COLO668 (cell line): ENCODE measurements around the gene MCIDAS.

Source experiments
- DNase-seq: peaks from one replicate; lab custom pipeline; 2025; ENCODE audit not compliant: unreplicated experiment; lab: John Stamatoyannopoulos, UW

MCIDAS gene

DNA sequence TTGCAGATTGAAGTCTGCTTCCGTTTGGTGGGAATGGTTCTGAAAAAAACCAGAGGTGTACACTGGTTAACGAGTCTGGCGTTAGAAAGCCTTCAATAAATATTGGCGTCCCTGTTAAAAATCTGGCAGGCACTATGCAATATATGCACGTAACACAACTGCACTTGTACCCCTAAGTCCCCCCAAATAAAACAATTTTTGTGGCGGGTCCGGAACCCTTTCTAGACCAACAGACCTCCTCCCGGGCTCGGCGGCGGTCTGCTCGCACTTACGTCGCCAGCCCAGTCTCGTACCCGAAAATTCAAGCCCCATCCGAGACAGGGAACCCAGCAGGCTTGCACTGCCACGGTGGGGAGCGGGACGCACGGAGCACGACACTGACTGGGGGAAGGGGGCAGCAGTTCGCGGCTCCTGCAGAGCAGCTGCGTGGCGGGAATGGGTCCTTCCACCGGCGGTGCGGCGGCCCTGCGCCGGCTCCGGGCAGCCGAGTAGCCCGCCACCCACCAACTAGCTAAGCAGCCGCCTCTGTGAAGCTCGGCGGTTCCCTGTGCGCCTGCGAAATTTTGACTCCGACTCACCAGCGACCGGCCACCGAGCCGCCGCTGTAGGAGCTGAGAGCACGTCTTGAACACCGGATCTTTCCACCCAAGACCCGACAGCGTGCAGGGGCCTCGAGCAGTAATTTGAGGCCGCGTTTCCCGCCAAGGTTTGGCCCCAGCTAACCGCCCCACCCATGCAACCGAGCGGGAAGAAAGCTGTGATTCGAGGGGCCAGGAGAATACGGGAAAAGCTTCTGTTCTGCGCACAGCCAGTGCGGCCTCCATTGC, 3.9 kb downstream of the MCIDAS start:
- no peak for DNase-seq

DNA sequence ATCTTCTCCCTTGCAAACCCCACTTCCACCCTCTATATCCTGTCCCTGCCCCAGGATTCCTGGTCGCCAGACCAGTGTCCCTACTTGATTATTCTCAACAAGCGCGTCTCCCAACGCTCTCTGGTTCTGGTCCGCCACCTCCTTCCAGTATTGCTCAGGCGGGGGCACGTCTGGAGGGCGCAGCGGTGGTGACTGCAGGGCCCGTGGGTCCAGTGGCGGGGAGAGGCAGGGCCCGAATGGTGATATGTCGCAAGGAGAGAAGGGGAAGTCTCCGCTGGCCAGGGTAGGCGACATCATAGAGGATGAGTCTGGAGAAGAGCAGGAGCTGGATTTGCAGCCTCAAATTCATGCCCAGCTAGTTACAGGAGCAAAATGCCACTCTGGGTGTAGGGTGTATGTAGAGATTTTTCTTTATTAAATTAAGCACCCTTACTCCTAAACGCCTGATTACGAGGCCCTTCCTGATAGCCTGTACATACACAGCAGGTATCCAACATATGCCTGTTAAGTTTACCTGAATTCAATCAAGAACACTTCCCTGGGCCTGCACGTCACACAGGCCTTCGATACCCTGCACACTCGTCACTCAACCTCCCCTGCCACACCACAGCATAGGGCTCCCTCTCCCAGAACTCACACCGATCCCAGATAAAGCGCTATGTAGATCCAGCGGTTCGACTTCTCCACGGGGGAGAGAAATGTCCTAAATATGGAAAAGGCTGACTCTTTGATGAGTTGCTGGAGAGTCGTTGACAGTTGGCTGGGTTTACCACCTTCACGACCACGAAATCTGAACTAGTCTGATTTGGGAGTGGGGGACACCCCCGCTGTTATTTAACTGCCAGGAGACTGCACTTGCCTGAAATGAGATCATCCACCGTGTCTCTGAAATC, 4.8 kb downstream of the MCIDAS start:
- DNase-seq, result no peak

DNA sequence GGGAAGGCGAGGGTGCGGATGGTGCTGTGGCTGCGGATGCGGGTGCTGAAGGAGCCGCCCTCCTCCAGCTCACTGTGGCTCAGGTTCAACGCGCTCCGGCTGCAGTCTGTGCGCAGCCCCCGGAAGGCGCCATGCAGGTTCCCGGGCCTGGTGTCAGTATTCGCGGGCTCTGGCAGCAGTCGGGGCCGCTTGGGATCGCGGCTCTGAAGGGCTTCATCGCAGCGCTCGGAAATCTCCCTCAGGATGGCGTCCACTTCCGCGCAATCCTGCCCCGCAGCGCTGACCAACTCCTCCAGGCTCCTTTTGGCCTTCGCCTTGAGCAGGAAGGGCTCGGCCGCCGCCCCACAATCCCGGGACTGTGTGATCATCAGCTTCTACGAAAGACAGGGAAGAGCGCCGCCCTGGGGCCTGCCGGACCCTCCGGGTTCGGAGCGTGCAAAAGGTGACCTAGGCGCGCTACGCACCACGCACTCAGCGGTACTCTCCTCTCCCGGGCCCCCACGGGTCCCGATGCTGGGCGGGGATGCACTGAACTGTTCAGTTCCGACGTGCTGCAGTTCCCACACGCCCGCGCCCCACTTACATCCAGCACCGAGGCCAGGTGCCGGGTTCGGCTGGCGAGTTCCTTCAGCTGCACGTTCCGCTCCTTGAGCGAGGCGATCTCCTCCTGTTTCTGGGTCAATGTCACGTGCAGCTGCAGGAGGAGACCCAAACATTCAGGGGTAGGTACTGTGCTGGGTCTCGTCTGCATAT, 6.5 kb downstream of the MCIDAS start:
- DNase-seq, result no peak

DNA sequence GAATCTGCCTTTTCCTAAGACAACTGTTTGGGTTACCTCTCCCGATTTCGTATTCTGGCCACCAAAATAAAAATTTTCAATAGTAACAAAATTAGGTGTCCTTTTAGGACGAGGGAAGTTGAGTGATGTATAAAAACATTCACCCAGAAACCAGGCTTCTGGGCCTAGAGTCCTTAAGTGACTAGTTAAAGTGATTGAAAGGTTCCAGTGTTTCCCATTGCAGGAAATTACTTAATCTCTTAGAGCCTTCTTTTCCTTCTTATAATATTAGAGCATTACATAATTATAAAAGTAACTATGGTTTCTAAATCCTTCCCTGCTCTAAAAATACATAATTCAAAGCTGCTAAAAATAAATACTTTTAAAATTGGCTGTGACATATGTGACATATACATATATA, 7.3 kb downstream of the MCIDAS start:
- DNase-seq, result no peak

DNA sequence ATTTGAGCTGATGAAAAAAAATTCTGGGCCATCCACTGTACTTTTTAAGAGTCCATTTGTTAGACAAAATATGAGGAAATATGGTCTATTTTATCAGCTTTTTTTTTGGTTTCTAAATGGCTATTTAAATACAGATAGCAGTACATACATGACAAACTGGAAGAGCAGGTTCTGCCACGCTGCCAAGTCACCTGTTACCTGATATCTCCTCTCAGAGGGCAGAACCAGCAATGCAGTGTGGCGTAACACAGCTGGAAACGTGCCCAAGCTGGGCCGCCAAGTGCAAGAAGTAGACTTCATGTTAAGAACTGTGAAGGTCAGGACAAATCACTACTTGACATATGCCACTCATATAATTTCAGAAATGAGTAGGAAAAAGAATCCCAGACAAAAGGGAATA, 8.1 kb downstream of the MCIDAS start:
- DNase-seq, result peak; percentile 84

DNA sequence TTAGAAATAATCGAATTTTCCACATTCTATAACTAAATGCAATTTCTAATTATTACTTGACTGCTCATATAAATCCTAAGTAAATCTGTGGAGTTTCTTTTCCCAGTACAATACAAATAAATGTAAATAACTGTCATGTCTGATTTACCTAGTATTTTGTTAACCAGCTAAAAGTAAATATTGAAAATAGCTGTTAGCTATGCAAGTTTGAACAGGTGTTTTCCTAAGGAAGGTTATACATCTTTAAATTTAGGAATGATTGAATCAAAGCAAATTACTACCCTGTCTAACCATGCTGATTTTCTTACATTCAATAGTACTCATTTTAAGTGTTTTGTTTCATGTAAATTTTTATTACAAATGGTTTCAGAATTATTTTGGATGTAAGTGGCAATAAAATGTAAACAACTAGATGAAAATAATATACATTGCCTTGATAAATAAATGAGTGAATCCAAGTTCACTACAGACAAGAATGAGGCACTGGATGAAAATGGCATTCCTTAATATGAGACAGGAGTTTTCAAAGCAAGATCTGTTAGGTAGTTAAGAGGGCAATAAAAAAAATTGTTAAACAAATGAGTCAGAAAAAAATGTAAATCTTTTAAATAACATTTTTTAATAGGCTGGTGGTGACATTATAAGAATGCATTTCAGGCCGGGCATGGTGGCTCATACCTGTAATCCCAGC, 15.8 kb downstream of the MCIDAS start:
- no peak for DNase-seq

DNA sequence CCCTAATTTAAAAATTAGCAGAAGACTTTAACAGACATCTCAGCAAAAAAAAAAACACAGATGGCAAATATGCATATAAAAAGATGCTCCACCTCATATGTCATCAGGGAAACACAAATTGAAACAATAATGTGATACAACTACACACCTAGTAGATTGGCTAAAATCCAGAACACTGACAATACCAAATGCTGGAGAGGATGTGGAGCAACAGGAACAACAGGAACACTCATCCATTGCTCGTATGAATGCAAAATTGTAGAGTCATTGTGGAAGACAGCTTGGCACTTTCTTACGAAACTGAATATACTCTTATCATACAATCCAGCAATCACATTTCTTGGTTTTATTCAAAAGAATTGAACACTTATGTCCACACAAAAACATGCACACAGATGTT, 22.1 kb downstream of the MCIDAS start:
- DNase-seq, result no peak

DNA sequence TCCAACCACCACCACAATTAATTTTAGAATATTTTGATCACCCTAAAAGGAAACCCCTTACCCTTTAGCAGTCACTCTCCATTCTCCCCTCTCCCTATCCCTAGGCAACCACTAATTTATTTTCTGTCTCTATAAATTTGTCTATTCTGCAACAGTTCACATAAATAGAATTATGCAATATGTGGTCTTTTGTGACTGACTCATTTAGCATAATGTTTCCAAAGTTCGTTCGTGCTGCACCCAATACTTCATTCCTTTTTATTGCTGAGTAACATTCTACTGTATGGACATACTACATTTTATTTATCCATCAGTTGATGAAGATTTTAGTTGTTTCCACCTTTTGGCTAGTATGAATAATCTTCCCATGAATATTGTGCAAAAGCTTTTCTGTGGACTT, 36.0 kb downstream of the MCIDAS start:
- no peak for DNase-seq

DNA sequence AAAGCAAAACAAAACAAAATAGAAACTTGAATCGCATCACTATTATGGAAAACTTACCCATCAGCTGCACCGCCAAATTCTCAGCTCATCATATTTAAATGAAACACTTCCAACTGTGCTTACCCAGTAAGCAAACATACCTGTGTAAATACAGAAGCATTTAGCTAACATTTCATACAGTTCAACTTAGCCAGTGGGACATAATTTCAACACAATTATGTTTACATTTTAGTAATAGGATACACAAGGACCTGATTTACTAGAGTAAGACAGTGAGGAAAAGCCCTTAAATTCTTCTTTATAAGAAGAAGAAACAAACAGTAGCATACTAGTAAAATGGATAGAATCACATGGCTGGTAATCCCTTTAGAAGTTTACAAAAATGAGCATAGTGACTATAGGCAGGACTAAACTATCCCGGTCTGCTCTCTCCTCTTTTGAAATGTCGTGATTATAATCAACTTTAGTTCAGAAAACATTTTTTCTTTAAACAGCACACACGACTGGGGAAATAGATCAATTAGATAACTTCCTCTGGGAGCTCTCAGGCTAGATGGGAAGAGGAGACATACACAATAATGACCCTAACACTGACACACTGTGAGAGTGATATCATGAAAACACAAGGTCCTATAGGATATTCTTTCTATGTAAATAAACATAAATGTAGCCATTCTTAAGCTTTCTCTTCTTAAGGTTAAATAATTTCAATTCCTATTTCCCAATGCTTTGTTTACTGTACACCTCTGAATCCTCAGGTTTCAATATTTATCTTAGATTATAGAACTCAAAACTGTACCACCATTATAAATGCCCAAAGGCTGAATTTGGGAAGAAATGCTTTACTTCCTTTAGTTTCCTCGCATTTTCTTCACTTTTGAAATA, 38.2 kb downstream of the MCIDAS start:
- peak; percentile 7 for DNase-seq

DNA sequence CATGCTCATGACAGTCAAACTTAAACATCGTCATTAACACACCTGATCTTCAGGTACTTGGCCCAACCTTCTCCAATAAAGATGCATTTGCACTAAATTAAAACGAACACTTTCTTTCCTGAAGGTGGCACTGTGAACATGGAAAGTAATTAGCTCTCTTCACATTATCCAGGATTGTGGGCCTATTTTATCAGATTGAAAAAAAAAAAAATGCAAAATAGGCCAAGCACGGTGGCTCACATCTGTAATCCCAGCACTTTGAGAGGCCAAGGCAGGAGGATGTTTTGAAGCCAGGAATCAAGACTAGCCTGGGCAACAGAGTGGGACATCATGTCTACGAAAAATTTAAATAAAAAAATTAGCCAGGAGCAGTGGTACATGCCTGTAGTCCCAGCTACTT, 39.7 kb downstream of the MCIDAS start:
- no peak for DNase-seq

DNA sequence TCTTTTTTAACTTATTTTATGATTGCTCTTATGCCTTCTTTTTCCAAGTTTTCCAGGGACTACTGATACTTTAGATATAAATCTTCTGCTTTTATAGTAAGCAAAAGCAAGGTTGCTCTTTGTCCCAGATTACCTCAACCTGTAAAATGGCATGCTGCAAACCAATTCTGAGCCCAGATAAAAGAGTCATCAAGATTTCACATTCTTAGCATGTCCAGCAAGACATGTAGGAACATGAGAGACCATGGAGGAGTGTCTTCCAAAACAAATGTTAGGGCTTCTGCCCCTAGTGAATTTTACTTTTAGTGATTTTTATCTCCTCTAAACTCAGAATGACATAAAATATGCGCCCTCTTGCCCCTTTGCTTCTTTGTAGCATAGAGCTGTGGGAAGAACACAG, 47.1 kb downstream of the MCIDAS start:
- DNase-seq, result no peak

DNA sequence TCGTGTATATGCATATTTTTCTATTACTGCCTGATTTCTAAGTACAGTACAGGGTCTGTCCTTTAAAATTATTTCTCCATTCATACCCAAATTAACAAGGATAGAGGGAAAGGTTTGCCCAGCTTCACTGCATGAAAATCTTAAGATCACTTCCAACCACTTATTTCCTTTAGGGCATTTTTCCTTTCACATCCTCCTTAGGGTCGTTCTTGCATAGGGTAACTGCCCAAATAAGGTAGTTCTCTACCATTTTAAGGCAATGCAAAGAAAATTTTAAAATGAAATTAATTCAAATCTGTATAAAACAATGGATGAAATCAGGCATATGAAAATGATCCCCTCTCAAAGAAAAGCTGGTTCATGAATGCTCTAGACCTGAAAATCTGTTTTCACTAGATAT, 50.0 kb downstream of the MCIDAS start:
- DNase-seq, result no peak

DNA sequence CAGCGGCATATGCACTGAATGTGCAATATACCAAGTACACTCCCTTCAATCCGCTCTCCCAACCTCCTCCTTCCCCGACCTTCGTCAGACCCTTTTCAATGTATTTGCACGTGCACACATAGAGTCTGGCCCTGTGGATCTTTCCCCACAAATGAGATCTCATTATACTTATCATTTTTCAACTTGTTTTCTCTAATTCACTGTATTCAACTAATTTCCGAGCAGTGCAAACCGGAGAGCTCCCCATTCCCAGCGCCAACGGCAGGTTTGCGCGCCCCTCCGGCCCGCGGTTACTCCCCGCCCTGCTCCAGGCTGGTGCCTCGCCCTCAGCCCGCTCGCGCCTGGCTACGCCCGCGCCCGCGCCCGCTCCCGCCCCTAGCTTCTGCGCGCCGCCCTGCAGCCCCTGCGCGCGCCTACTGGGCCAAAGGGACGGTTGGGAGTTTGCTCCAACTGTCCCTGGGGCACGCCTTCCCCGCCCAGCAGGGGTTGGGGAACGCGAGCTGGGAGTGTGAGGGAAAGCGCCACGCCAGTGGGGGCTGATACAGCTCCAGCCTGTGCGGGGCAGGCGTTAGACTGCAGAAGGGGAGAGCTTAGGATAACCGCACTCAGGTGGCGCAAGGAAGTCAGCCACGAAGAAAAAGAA, 50.8 kb downstream of the MCIDAS start:
- peak; percentile 19 for DNase-seq

DNA sequence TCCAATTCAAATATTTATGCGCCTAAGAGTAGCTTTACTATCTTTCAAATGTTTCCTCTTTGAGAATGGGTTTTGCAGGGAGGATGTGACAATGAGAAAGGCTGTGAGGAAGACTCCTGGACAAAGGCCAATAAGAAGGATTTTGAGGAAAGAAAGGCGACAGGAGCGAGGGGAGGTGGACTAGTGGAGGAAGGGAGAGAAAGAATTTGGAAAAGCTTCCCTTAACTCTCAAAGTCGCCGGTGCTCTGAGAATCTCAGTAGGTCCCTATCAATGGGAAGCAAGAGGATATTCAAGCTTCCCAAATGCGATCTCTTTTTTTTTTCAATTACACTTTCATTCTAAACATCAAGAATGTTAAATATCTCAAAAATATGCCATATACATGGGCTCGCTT, 51.3 kb downstream of the MCIDAS start:
- no peak for DNase-seq

DNA sequence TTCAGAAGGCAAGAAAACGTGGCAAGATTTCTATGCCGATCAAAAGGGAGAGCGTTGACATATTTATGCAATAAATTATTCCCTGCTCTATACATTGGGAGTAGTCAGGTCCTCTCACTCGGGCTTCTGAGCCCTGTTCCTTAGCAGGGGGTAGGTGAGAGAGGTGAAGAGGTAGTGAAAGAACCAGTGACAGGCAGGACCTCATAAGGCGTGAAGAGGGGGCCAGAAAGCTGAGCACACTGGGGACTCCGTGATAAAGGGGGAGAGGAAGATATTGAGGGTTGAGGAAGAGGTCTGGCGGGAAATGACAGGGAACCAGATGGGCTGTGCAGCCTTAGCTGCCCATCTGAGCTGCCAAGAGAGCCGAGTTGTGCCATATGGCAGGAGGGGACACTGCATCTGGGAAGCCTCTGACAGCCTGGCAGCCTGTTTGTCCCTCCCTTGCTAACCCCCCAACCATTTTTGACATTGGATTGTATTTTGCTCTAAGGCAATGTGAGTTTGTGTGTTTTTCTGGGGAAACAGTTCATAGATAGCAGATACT, 53.4 kb downstream of the MCIDAS start:
- peak; percentile 3 for DNase-seq

DNA sequence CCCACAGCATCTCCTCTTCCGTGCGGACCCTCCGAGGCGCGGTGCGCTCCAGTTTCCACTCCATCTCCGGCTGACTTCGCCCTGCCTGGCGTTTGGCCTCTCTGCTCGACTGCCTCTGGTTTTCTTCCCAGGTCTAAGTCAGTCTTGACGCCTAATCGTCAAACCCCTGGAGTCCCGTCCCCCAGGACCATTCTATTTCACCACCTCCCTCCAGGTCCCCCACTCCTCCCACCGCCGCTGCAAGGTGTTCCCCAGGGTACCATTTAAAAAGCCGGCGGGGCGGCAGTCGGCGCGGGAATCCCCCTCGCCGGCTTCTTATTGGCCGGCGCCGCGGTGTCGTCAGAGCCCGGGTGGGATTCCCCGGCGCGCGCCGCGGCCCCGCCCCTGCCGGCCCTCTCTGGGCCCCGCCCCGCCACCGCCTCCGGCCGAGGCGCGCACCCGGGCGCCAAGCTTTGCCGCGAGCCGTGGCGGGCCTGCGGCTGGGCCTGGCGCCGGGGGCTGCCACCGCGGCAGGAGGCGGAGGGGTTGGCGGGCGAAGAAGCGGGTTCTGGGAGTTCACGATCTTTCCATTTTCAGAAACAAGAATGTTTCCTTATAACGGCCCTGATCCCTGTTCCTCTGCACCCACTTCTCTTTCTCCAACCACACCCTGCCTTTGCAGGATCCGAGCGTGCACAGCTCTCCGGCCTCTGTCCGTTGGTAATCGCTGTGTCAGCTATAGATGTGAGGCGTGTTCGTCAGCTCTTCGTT, 54.0 kb downstream of the MCIDAS start, which contains the start of gene CDC20B:
CDC20B (minus strand) TSS at position 241 of the 750 bp plus-strand sequence; CDS start at position 64, 177 bp downstream.
- DNase-seq, result peak; percentile 85

DNA sequence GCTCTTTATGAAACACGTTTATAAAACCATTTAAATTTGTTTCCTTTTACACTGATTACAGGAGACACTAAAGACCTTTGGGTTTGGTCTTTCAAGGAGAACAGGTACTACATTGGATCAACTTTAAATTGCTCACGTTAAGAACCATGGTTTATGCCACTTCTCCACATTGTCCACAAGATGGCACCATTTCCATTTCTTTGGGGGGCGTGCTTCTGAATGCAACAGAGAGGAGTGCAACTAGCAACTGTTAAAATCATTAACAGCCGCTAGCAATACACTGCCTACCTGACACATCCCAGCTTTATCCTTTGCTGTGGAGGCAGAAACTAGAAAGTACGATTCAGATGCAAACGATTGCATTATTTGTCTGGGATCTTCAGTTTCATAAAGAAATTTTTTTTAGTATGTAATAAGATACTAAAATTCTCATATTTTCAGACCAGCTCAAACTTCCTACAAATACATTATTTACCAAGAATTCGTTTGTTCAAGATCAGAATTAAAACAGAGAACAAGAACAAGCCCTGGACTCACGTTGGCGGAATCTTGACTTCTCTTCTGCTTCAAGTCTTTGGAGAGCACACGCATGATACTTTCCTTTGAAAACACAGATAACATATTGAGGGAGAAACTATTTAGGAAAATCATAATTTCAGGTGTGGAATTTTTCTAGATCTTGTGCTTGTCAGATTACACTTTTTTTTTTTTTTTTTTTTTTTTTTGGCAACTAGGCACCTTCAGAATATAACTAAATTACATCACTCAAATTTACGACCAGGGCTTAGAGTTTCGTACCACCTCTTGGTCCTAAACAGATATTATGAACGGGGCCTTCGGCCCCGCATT, 54.8 kb downstream of the MCIDAS start:
- peak; percentile 38 for DNase-seq
